Keratinocyte (primary cell): ENCODE results near the gene SMARCA4. TPM values are rescaled to one million over a fixed set of nuclear protein-coding genes. Genes with fewer than 3 reads are reported as not detected.

Experiments
- DNase-seq: peaks from one replicate; pipeline ENCODE4 v3.0.0-alpha.2; 2011; ENCODE audit warnings: low read depth, missing footprints, low spot score
- FAIRE-seq: peaks from 2 replicates; lab custom pipeline; 2011; peaks lifted over from hg19 to GRCh38; lab: Jason Lieb, UNC
- H2AFZ ChIP-seq: 2 replicates; pipeline ENCODE4 v1.6.0; 2012; ENCODE audit warnings: low read length, control low read depth, inconsistent platforms; ENCODE audit not compliant: control insufficient read depth
- H3K27ac ChIP-seq: 2 replicates; pipeline ENCODE4 v1.5.1; 2011; ENCODE audit warnings: low read length; ENCODE audit not compliant: control insufficient read depth, insufficient read depth
- H3K27me3 ChIP-seq: 3 replicates; pipeline ENCODE4 v1.6.0; 2011; ENCODE audit warnings: low read length; ENCODE audit not compliant: control insufficient read depth, insufficient read depth; ENCODE audit errors: extremely low read depth
- H3K36me3 ChIP-seq, 2 experiments: 2 replicates in 1 of 2; 3 replicates in 1 of 2; pipeline ENCODE4 v1.5.1; 2011; ENCODE audit warnings: low read length in 2 of 2, mild to moderate bottlenecking in 1 of 2; ENCODE audit not compliant: control insufficient read depth in 2 of 2, insufficient read depth in 2 of 2; ENCODE audit errors: extremely low read depth in 1 of 2
- H3K4me1 ChIP-seq: 3 replicates; pipeline ENCODE4 v1.5.1; 2011; ENCODE audit warnings: low read length; ENCODE audit not compliant: control insufficient read depth, insufficient read depth; ENCODE audit errors: extremely low read depth
- H3K4me2 ChIP-seq: 3 replicates; pipeline ENCODE4 v1.6.0; 2011; ENCODE audit warnings: low read depth, low read length; ENCODE audit not compliant: control insufficient read depth, insufficient read depth; ENCODE audit errors: extremely low read depth
- H3K4me3 ChIP-seq, 3 experiments: fragments of 200-600 bp in 1 of 3; sonication (generic) in 1 of 3; 2 replicates in 2 of 3; 3 replicates in 1 of 3; pipeline ENCODE4 v1.5.1; 2011 to 2016; ENCODE audit warnings: low read length in 3 of 3, mild to moderate bottlenecking in 3 of 3, control low read depth in 2 of 3, inconsistent platforms in 1 of 3, low read depth in 1 of 3, mixed read lengths in 1 of 3, mixed run types in 1 of 3, moderate library complexity in 1 of 3; ENCODE audit not compliant: control insufficient read depth in 2 of 3, insufficient read depth in 2 of 3; ENCODE audit errors: extremely low read depth in 1 of 3
- H3K79me2 ChIP-seq: 2 replicates; pipeline ENCODE4 v1.6.0; 2012; ENCODE audit warnings: low read length; ENCODE audit not compliant: control insufficient read depth, insufficient read depth
- H3K9ac ChIP-seq: 3 replicates; pipeline ENCODE4 v1.6.0; 2011; ENCODE audit warnings: low read length; ENCODE audit not compliant: control insufficient read depth, insufficient read depth; ENCODE audit errors: extremely low read depth
- H3K9me1 ChIP-seq: 3 replicates; pipeline ENCODE4 v1.6.0; 2011; ENCODE audit warnings: low read length; ENCODE audit not compliant: control insufficient read depth, insufficient read depth; ENCODE audit errors: extremely low read depth
- H3K9me3 ChIP-seq: 2 replicates; pipeline ENCODE4 v1.5.1; 2012; ENCODE audit warnings: low read depth, low read length; ENCODE audit not compliant: control insufficient read depth
- H4K20me1 ChIP-seq: 3 replicates; pipeline ENCODE4 v1.6.0; 2011; ENCODE audit warnings: low read length; ENCODE audit not compliant: control insufficient read depth, insufficient read depth; ENCODE audit errors: extremely low read depth
- CTCF ChIP-seq, 3 experiments: IDR thresholded peaks in 1 of 3; conservative IDR thresholded peaks in 1 of 3; optimal IDR thresholded peaks in 1 of 3; 2 replicates in 2 of 3; 3 replicates in 1 of 3; pipeline versions ENCODE3 to v1.5.1; 2011; ENCODE audit warnings: low read length in 3 of 3, mild to moderate bottlenecking in 3 of 3, moderate library complexity in 2 of 3, control low read depth in 1 of 3, inconsistent platforms in 1 of 3; ENCODE audit not compliant: insufficient read depth in 2 of 3; ENCODE audit errors: extremely low read depth in 1 of 3
- EZH2 ChIP-seq: IDR thresholded peaks from one replicate; pipeline ENCODE4 v1.6.1; 2012; ENCODE audit warnings: inconsistent platforms, mild to moderate bottlenecking, low read length, moderate library complexity
- dilution Hi-C: fragments of 300-500 bp; cut with MboI; formaldehyde crosslinking; loops from one replicate; pipeline ENCODE4 v1.7.0; 2020; ENCODE audit warnings: low sequenced_read_pairs; ENCODE audit not compliant: extremely low pct_ligation_motif_present
- polyA plus RNA-seq, 5 experiments: library from polyadenylated mRNA; depleted of rRNA in 3 of 5; stranded (reverse) in 3 of 5; stranded (forward) in 1 of 5; unstranded in 1 of 5; fragments of >200 nt; gene quantifications; 1 replicate in 1 of 5; 2 replicates in 3 of 5; 3 replicates in 1 of 5; pipeline versions ENCODE4 v1.2.1 to v1.2.3, GENCODE V29; 2011 to 2012; ENCODE audit warnings: missing spikeins in 2 of 5, low read depth in 1 of 5, low replicate concordance in 1 of 5

Gene SMARCA4
- polyA plus RNA-seq, 1 donor (not counting 4 experiments of a cell fraction or from before 2014, with no cell fraction given), result 33.1 TPM

GRCh38 chr19:10915130-10916091 lies 45.4 kb upstream of the SMARCA4 start:
- Histone ChIP-seq H3K4me1 (peaks cover 4% of the 10 kb centered on the region), H3K9ac (no peak overlapping the region), H3K79me2 (no peaks in the 10 kb centered on the region), H4K20me1 (no peaks in the 10 kb centered on the region), H3K27me3 (no peaks in the 10 kb centered on the region), H3K27ac (no peak overlapping the region), H3K4me2 (no peak overlapping the region), H3K4me3 (no peak overlapping the region), H3K36me3 (peaks cover 26 to 29% of the 10 kb centered on the region in 2 experiments), H3K9me1 (no peaks in the 10 kb centered on the region), H3K9me3 (no peaks in the 10 kb centered on the region), H2AFZ (no peak overlapping the region)
- dilution Hi-C loops, result no loop called here
- TF ChIP-seq EZH2, result no peak
- TF ChIP-seq CTCF (optimal IDR thresholded peaks at IDR 0.05 in 1 of 3, IDR thresholded peaks at IDR 0.05 in 1 of 3, conservative IDR thresholded peaks at IDR 0.05 in 1 of 3; ENCODE audit: extremely low read depth in 1 of 3, insufficient read depth in 2 of 3, low read length in 3 of 3), result no peak
- DNase-seq (no peak), FAIRE-seq (no peak)

- Histone ChIP-seq H4K20me1 (no peaks in the 10 kb centered on the region), H2AFZ (no peak overlapping the region), H3K79me2 (no peaks in the 10 kb centered on the region), H3K4me1 (peaks cover 4% of the 10 kb centered on the region), H3K27ac (no peak overlapping the region), H3K9me1 (no peaks in the 10 kb centered on the region), H3K4me2 (no peak overlapping the region), H3K27me3 (no peaks in the 10 kb centered on the region), H3K9me3 (no peaks in the 10 kb centered on the region), H3K4me3 (no peak overlapping the region), H3K36me3 (peaks cover 26 to 29% of the 10 kb centered on the region in 2 experiments), H3K9ac (no peak overlapping the region)
- dilution Hi-C loops, result no loop called here
- DNase-seq, result no peak
- no peak for TF ChIP-seq CTCF (optimal IDR thresholded peaks at IDR 0.05 in 1 of 3, IDR thresholded peaks at IDR 0.05 in 1 of 3, conservative IDR thresholded peaks at IDR 0.05 in 1 of 3; ENCODE audit: extremely low read depth in 1 of 3, insufficient read depth in 2 of 3, low read length in 3 of 3)
- TF ChIP-seq EZH2, result no peak
- no peak for FAIRE-seq
Observed at GRCh38 chr19:10916602-10917001, 44.2 kb upstream of the SMARCA4 start.
